GM18507 (cell line): Measurements from ENCODE around the gene FAM222A.

Experiments used
- DNase-seq: peaks from one replicate; pipeline ENCODE4 v3.0.0; 2011; ENCODE audit warnings: low read depth; ENCODE audit not compliant: insufficient read length; ENCODE audit errors: extremely low spot score
- FAIRE-seq: peaks from 2 replicates; lab custom pipeline; 2011; peaks lifted over from hg19 to GRCh38; lab: Jason Lieb, UNC

FAM222A gene

DNA sequence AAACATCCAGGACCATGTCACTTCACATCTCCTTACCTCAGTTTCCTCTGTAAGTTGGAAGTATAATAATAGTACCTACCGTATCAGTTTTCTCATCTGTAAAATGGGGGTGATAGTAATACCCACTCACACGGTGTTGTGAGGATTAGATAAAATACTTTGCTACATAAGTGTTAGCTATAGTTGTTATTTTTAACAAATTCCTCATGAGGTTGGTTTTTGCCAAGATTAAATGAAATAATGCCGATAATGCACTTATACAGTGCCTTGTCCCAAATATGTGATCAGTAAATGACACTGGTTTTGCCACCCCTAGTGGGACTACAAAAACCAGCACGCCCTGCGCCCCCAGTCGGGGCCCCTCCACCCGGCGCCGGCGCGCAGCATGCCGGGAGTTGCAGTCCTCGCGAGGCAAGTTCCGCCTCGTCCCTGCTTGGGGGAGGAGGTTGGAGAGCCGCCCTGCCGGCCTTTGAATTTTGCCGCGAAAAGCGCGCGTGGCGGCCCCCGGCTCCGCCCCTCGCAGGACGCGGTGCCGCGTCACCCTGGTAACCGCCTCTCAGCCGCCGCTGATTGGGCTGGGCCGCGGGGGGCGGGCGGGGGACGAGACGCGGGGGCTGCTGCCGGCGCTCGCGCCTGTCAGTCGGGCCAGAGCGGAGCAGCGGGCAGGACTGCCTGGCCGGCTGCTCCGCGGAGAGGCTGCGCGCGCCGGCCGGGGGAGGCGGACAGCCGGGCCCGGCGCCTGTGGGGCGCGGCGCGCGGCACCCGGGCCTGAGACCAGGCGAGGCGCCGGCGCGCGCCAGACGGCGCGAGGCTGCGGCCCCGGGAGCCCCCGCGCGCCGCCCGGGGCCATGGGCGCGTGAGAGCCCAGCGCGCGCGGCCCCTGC is at the start of gene FAM222A:
TSS of gene FAM222A (plus strand) at position 639 of the 884 bp plus-strand sequence. CDS start 30,322 bp downstream, outside the sequence.
- peak; percentile 94 for FAIRE-seq

GRCh38 chr12:109664402-109664801 is 49.2 kb upstream of the FAM222A start:
- FAIRE-seq = no peak
- DNase-seq = no peak

More for the DNA sequence above, at the start of gene FAM222A:
- peak; percentile 89 for DNase-seq

GRCh38 chr12:109666068-109666467 is 47.6 kb upstream of the FAM222A start:
- no peak for FAIRE-seq

GRCh38 chr12:109670731-109671130 is 42.9 kb upstream of the FAM222A start:
- no peak for DNase-seq
- no peak for FAIRE-seq

More at GRCh38 chr12:109666068-109666467, 47.6 kb upstream of the FAM222A start:
- DNase-seq = no peak

DNA sequence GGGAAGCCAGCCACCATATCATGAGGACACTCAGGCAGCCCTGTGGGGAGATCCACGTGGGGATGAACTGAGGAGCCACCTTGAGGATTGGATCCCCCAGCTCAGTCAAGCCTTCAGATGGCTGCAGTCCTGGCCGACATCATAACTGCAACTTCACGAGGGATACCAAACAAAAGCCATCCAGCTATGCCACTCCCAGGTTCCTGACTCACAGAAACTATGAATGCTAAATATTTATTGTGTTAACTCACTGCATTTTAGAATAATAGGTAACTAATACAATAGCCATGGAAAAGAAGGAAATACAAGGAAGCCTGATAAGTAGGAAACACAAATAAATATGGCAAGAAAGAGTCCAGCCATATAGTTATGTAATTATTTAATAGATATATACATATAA is 42.1 kb upstream of the FAM222A start:
- DNase-seq = no peak
- FAIRE-seq = no peak

GRCh38 chr12:109673379-109673778 is 40.2 kb upstream of the FAM222A start:
- FAIRE-seq (no peak), DNase-seq (no peak)

DNA sequence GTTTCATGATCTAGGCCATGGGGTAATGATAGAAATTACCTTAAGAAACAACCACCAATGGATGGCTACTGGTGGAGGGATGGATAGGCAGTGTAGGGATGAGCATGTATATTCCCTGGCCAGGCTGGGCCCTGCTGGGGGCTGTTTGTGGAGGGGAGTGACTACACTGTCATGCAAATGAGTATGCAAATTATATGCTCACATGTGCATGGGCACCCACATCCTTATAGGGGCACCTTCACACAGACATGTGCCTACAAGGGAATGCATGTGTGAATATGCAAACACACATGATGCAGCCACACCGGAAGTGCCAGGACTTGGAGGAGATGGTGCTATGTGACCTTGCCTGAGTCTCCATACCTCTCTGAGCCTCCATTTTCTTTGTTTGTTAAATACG is 39.7 kb upstream of the FAM222A start:
- DNase-seq (no peak), FAIRE-seq (no peak)

DNA sequence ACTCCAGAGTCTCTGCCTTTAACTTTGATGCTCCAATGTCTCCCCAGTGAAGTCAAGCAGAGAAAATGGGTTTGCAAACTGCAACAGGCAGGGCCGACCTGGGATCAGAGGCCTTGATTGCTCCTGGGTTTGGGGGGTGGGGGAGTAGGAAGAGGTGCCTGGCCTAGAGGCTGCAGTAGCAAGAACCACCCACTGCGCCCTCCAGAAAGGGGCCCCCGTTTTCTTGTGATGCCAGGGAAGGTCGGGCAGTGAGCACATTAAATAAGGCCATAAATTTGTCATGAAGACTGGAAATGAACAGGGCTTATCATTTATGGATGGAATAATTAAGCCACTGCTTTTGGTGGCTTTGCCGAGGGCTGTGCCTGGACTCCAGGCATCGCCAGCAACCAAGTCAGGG is 38.2 kb upstream of the FAM222A start:
- FAIRE-seq (no peak), DNase-seq (no peak)

DNA sequence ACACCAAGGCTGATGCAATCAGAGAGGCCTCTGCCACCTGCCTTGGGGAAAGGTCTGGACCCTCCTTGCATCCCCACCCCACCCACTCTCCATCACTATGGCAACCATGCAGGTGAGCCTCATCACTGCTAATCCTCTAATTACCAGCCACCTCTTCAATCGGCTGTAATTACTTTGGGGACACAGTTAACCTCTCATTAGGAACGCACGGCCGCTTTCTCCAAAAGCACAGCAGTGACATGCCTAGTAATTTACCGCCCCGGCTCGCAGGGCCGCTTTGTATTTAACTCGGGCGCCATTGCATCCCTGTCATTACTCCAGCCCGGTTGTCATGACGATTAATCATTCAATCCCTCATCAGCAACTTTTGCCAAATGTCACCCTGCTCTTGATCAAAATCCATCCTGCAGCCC is 36.3 kb upstream of the FAM222A start:
- DNase-seq = no peak
- FAIRE-seq = no peak

- no peak for DNase-seq
- FAIRE-seq = no peak
These were observed 34.9 kb upstream of the FAM222A start for GRCh38 chr12:109678719-109679118.

DNA sequence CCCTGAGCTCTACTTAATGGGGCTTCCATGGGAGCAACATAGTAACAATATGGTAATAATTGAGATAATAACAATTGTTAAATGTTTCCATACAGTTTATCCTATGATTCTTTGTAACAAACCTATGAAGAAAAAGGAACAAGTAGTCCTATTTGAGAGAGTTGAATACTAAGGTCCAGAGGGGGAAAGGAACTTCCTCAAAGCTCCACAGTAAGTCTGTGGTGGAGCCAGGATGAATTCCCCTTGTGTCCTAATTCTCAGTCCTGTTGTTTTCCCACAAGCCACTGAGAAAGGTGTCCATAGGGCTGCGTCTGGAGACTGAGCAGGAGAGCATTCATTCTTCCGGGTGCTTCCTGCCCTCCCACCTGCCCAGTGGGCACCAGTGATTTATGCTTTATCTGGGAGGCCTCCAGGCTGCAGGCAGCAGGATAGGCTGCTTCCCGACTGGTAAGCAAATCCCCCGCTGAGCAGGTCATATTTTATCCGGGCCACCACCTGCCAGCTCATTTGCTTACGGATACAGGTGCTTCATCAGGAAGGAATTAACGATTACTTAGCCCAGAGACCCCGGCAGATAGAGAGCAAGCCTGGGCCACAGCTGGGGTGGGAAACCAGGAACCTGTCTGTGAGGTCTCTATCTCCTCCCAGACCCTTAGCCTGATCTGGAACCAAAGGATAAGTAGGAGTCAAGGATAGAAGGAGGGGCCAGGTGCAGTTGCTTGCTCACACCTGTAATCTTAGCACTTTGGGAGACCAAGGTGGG is 33.9 kb upstream of the FAM222A start:
- DNase-seq = no peak
- no peak for FAIRE-seq

DNA sequence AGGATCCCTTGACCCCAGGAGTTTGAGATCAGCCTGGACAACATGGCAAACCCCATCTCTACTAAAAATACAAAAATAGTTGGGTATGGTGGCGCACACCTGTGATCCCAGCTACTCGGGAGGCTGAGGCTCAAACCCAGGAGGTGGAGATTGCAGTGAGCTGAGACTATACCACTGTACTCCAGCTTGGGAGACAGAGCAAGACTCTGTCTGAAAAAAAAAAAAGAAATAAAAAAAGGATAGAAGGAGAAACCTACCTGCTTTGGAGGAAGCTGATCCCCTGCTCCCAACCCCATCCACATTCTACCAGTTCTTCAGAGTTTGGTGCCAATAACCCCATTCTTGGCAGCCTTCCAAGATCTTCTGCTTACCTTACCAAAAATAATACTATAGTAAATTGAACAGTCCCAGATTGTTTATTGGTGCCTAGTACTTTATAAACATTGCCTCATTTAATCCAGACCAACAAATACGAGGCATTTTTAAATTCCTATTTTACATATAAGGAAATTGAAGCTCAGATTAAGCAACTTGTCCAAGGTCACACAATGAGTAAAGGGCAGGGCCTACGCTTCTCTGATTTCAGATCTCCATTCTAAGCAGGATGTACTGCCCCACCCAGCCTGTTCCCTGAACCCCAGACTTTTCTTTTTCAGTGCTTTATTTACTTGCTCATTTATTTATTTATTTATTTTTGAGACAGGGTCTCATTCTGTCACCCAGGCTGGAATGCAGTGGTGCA is 33.2 kb upstream of the FAM222A start:
- no peak for DNase-seq
- no peak for FAIRE-seq

GRCh38 chr12:109681986-109682707 is 31.5 kb upstream of the FAM222A start:
- no peak for DNase-seq
- FAIRE-seq = no peak

DNA sequence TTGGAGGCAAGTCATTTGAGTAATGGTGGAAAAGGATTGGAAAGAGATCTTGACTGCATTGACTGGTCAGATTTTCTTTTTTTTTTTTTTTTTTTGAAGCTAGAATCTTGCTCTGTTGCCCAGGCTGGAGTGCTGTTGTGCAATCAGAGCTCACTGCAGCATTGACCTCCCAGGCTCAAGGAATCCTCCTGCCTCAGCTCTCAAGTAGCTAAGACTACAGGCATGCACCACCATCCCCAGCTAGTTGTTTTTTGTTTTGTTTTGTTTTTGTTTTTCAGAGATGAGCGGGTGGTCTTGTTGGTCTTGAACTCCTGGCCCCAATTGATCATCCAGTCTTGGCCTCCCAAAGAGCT is 30.9 kb upstream of the FAM222A start:
- no peak for FAIRE-seq
- DNase-seq = no peak

GRCh38 chr12:109683316-109683715 is 30.3 kb upstream of the FAM222A start:
- FAIRE-seq (no peak), DNase-seq (no peak)

DNA sequence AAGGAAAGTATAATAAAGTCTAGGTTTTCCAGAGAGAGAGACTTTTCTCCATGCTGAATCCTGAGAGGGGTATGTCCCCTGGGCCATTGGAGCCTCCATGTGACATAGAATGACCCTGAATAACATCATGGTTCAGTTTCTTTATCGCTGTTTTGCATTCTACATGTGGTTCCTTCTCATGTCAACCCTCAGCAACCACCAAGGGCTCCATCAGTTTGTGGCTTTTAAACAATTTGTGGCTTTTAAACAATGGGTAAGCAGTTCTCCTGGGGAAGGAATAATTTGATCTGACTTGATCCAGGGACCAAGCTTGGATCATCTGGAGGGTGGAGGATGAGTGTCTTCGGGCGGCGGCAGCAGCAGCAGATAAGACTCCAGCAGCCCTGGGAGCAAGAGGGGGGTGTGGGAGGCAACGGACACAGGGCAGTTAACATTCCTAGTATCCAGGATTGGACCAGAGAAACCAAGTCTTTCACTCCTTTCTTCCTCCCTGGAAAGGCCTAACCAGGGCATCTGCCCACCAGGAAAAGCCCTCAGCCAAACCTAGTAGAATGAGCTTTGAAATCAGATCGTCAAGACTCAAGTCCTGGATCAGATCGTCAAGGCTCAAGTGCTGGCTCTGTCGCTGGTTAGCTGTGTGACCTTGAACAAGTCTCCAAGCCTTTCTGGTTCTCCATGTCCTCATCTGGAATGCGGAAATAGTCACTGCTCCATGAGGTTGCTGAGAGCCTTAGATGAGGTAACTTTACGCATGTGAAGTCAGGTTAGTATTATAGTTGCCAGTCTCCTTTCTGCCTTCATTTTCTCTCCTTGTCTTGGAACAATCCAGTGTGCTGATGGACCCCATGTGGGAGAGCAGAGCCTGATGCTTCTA is 27.8 kb upstream of the FAM222A start:
- FAIRE-seq (no peak), DNase-seq (no peak)

GRCh38 chr12:109686523-109686922 is 27.1 kb upstream of the FAM222A start:
- no peak for FAIRE-seq
- DNase-seq = no peak

GRCh38 chr12:109687250-109687649 is 26.4 kb upstream of the FAM222A start:
- DNase-seq (no peak), FAIRE-seq (no peak)
